DMS79 treated with DMSO at 0.1 percent for 48 hours (cell line): Measurements from ENCODE around the gene MPP4.

Source experiments
- DNase-seq: peaks from one replicate; lab custom pipeline; 2025; lab: John Stamatoyannopoulos, UW

Gene MPP4

GRCh38 chr2:201628545-201628944 lies 69.9 kb downstream of the MPP4 start:
- DNase-seq = no peak

- no peak for DNase-seq
These were observed 76.0 kb downstream of the MPP4 start for GRCh38 chr2:201622306-201622970.

- DNase-seq = no peak
These were observed 77.0 kb downstream of the MPP4 start for GRCh38 chr2:201621293-201621999.

- DNase-seq = no peak
These were observed 79.4 kb downstream of the MPP4 start for GRCh38 chr2:201618744-201619662.

GRCh38 chr2:201608021-201608420 lies 90.4 kb downstream of the MPP4 start:
- no peak for DNase-seq

- DNase-seq = no peak
These were observed 90.9 kb downstream of the MPP4 start for GRCh38 chr2:201607568-201607967.

- no peak for DNase-seq
These were observed 97.5 kb downstream of the MPP4 start for GRCh38 chr2:201600906-201601305.

- DNase-seq = no peak
These were observed 101.0 kb downstream of the MPP4 start for GRCh38 chr2:201597397-201597796.
